Endothelial cell (in vitro differentiated cells): Measurements from ENCODE around the gene TVP23C. TPM values are rescaled to one million over a fixed set of nuclear protein-coding genes. Genes with fewer than 3 reads are reported as not detected.
A peak's percentile ranks its signal among the peaks of the same experiment; 100 is the strongest.
"Not testable (repeated sequence)": the region's sequence is repeated elsewhere in the genome, so short reads cannot be mapped to it uniquely, and the experiment has no call there.

Experiments used
- DNase-seq: peaks from one replicate; pipeline ENCODE4 v3.0.0; 2021; ENCODE audit warnings: low spot score
- H3K27ac Mint-ChIP-seq: one replicate; pipeline ENCODE4 v1.8.0; 2021; ENCODE audit warnings: mixed read lengths, inconsistent platforms; ENCODE audit not compliant: unreplicated experiment
- H3K27me3 Mint-ChIP-seq: one replicate; pipeline ENCODE4 v1.8.0; 2021; ENCODE audit warnings: mild to moderate bottlenecking, moderate library complexity, mixed read lengths, inconsistent platforms; ENCODE audit not compliant: unreplicated experiment
- H3K36me3 Mint-ChIP-seq: one replicate; pipeline ENCODE4 v1.8.0; 2021; ENCODE audit warnings: mild to moderate bottlenecking, low read depth, mixed read lengths, inconsistent platforms; ENCODE audit not compliant: unreplicated experiment
- H3K4me1 Mint-ChIP-seq: one replicate; pipeline ENCODE4 v1.8.0; 2021; ENCODE audit warnings: mild to moderate bottlenecking, mixed read lengths, inconsistent platforms; ENCODE audit not compliant: unreplicated experiment
- H3K4me3 Mint-ChIP-seq: one replicate; pipeline ENCODE4 v1.8.0; 2021; ENCODE audit warnings: mild to moderate bottlenecking, mixed read lengths, inconsistent platforms; ENCODE audit not compliant: unreplicated experiment
- H3K9me3 Mint-ChIP-seq: one replicate; pipeline ENCODE4 v1.8.0; 2021; ENCODE audit warnings: mixed read lengths, inconsistent platforms; ENCODE audit not compliant: unreplicated experiment
- CTCF ChIP-seq: fragments of 200-600 bp; sonication (generic); IDR thresholded peaks from one replicate; pipeline ENCODE4 v1.5.0; 2021; ENCODE audit warnings: antibody characterized with exemption; ENCODE audit not compliant: unreplicated experiment
- total RNA-seq: library from RNA; stranded (reverse); fragmentation: NEBNext Ultra II Directional; extraction: Animal tissue kit (Norgen Biotek cat#: 25700); gene quantifications from one replicate; pipeline ENCODE4 v1.2.1, GENCODE V29; 2021; ENCODE audit not compliant: unreplicated experiment

The TVP23C gene
- total RNA-seq, 1 donor from 2014 or later, result 23.1 TPM

- H3K4me3 Mint-ChIP-seq, H3K27ac Mint-ChIP-seq, H3K27me3 Mint-ChIP-seq, H3K9me3 Mint-ChIP-seq, H3K4me1 Mint-ChIP-seq, H3K36me3 Mint-ChIP-seq: not testable (repeated sequence)
- peak; percentile 52 for DNase-seq
- peak; percentile 40 for TF ChIP-seq CTCF
These were observed 36.7 kb downstream of the TVP23C start for GRCh38 chr17:15526292-15527218.

GRCh38 chr17:15524990-15525985 is 38.0 kb downstream of the TVP23C start:
- H3K4me3 Mint-ChIP-seq, result peak overlapping the region; percentile 16
- not testable (repeated sequence) for H3K4me1 Mint-ChIP-seq, H3K9me3 Mint-ChIP-seq, DNase-seq, H3K27ac Mint-ChIP-seq, H3K27me3 Mint-ChIP-seq, H3K36me3 Mint-ChIP-seq

- DNase-seq, result no peak
- H3K4me1 Mint-ChIP-seq, result peaks cover 3% of the 10 kb centered on the region
- H3K36me3 Mint-ChIP-seq, result peaks cover 40% of the 10 kb centered on the region
- TF ChIP-seq CTCF, result no peak
- H3K4me3 Mint-ChIP-seq, result peak overlapping the region; percentile 28
- H3K27me3 Mint-ChIP-seq, result peaks cover 6% of the 10 kb centered on the region
- H3K9me3 Mint-ChIP-seq, result no peaks in the 10 kb centered on the region
- H3K27ac Mint-ChIP-seq, result peak overlapping the region; percentile 3
These were observed 47.1 kb downstream of the TVP23C start for GRCh38 chr17:15516150-15516549.

DNA sequence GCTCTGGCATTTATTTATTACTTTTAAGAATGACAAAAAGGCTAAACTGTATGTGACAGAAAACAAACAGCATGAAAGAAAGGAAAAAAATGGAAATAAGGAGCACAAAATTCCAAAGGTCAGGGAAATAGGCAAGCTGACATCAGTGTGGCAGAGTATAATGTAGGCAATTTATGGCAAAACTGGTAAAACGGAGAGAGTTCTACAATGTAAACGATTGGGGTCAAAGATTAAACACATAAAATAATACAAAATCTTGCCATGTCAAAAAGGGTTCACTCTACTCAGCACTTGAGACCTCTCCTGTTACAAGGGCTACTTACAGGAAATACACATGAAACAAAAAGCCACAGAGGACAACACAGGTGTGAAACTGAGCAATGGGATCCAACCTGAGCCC is 48.8 kb downstream of the TVP23C start:
- Mint-ChIP-seq H3K27me3 (peaks cover 6% of the 10 kb centered on the region), H3K27ac (no peak overlapping the region), H3K9me3 (no peaks in the 10 kb centered on the region), H3K4me3 (no peak overlapping the region), H3K36me3 (peaks cover 40% of the 10 kb centered on the region), H3K4me1 (peaks cover 7% of the 10 kb centered on the region)
- DNase-seq, result no peak
- no peak for TF ChIP-seq CTCF

DNA sequence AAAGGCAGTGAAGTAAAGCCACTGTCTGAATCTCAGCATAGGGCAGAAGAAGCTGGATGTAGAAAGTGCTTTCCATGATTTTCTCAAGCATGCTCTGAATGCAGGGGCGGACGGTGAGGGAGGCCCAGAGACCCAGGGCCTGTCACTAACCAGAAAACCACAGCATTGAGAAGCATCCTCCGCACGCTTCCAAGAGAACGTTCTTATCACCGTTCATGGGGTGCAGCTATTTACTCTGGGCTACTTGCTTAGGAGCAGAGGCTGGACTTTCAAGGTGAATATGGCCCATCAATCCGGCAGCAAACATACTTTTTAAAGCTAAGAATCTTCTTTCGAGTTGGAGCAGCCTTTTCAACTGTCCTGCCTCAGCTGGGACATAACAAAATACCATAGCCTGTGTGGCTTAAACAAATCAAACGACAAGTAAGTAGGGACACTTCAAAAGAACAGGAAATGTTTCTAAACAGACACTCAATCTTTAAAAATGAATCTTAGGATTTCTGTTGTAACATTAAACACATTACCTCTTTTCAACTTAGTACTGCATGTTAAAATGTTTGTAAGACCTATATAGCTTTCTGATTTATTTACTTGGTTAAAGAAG is 49.3 kb downstream of the TVP23C start:
- no peak overlapping the region for H3K27ac Mint-ChIP-seq
- TF ChIP-seq CTCF, result no peak
- H3K36me3 Mint-ChIP-seq, result peaks cover 38% of the 10 kb centered on the region
- H3K4me1 Mint-ChIP-seq, result peaks cover 7% of the 10 kb centered on the region
- H3K4me3 Mint-ChIP-seq, result no peak overlapping the region
- DNase-seq, result no peak
- no peaks in the 10 kb centered on the region for H3K9me3 Mint-ChIP-seq
- H3K27me3 Mint-ChIP-seq, result peaks cover 5% of the 10 kb centered on the region
